CD4-positive, CD25-positive, alpha-beta regulatory T cell (primary cell): ENCODE data around the gene VSX1. TPM values are rescaled to one million over a fixed set of nuclear protein-coding genes. Genes with fewer than 3 reads are reported as not detected.

Experiments
- ATAC-seq, 2 donors: fragments of 150-1000 bp; cut with Tn5 transposase; one replicate each; pipeline ENCODE4 v1.10.0; 2021; ENCODE audit warnings: low read depth in 2 of 2, moderate number of reproducible peaks in 2 of 2, moderate library complexity in 1 of 2
- DNase-seq, 3 donors: peaks; one replicate each; pipeline versions ENCODE4 v3.0.0 to v3.0.0-alpha.2; 2012 to 2022; ENCODE audit warnings: mixed read lengths in 1 of 3
- H3K27ac ChIP-seq: one replicate; pipeline ENCODE4 v1.7.0; 2013; ENCODE audit warnings: mild to moderate bottlenecking, low read length; ENCODE audit not compliant: insufficient read depth, poor library complexity, severe bottlenecking
- H3K27me3 ChIP-seq: one replicate; pipeline ENCODE4 v1.7.0; 2013; ENCODE audit warnings: low read length; ENCODE audit not compliant: control insufficient read depth, insufficient read depth
- H3K36me3 ChIP-seq: one replicate; pipeline ENCODE4 v1.7.0; 2013; ENCODE audit warnings: mild to moderate bottlenecking, low read length, moderate library complexity; ENCODE audit not compliant: control insufficient read depth, insufficient read depth
- H3K4me1 ChIP-seq: 2 replicates; pipeline ENCODE4 v1.7.0; 2013; ENCODE audit warnings: mild to moderate bottlenecking, low read length; ENCODE audit not compliant: insufficient read depth, control insufficient read depth, poor library complexity, severe bottlenecking
- H3K4me3 ChIP-seq: one replicate; pipeline ENCODE4 v1.7.0; 2013; ENCODE audit warnings: low read depth, mild to moderate bottlenecking, low read length, moderate library complexity
- H3K9me3 ChIP-seq, 2 experiments: 1 replicate in 1 of 2; 2 replicates in 1 of 2; pipeline ENCODE4 v1.7.0; 2013; ENCODE audit warnings: low read length in 2 of 2, mild to moderate bottlenecking in 1 of 2, moderate library complexity in 1 of 2; ENCODE audit not compliant: control insufficient read depth in 2 of 2
- H3K27ac Mint-ChIP-seq, 3 donors: one replicate each; pipeline ENCODE4 v1.8.0; 2020 to 2022; ENCODE audit warnings: mild to moderate bottlenecking in 3 of 3, mixed read lengths in 3 of 3, moderate library complexity in 2 of 3
- H3K27me3 Mint-ChIP-seq: one replicate; pipeline ENCODE4 v1.8.0; 2022; ENCODE audit warnings: mild to moderate bottlenecking, mixed read lengths
- H3K36me3 Mint-ChIP-seq: one replicate; pipeline ENCODE4 v1.8.0; 2020; ENCODE audit warnings: mixed read lengths
- H3K4me1 Mint-ChIP-seq, 4 donors: one replicate each; pipeline ENCODE4 v1.8.0; 2020 to 2022; ENCODE audit warnings: mixed read lengths in 4 of 4, mild to moderate bottlenecking in 1 of 4
- H3K4me3 Mint-ChIP-seq, 4 donors: one replicate each; pipeline ENCODE4 v1.8.0; 2020 to 2022; ENCODE audit warnings: mild to moderate bottlenecking in 4 of 4, mixed read lengths in 4 of 4, moderate library complexity in 3 of 4
- H3K9me3 Mint-ChIP-seq, 7 donors: one replicate each; pipeline ENCODE4 v1.8.0; 2020 to 2022; ENCODE audit warnings: mixed read lengths in 7 of 7, mild to moderate bottlenecking in 3 of 7, moderate library complexity in 2 of 7
- polyA plus RNA-seq, 4 donors: library from polyadenylated mRNA; unstranded; fragments of 300-500 nt; fragmentation: Illumina TruSeq; gene quantifications; one replicate each; pipeline ENCODE4 v1.2.3, GENCODE V29; 2021
- total RNA-seq: library from RNA; stranded (reverse); gene quantifications from one replicate; pipeline ENCODE4 v1.2.3, GENCODE V29; 2022

VSX1 gene
- total and polyA plus RNA-seq, 5 donors from 2014 or later: not detected

GRCh38 chr20:25077610-25078169, 4.3 kb downstream of the VSX1 start:
- H3K4me1 ChIP-seq: peaks cover 23% of the 10 kb centered on the region
- Mint-ChIP-seq H3K36me3 (no peaks in the 10 kb centered on the region), H3K4me3 (no peak overlapping the region), H3K27me3 (peaks cover 66% of the 10 kb centered on the region), H3K27ac (no peak overlapping the region), H3K9me3 (peaks cover 0 to 5% (median 0%) of the 10 kb centered on the region in 7 donors), H3K4me1 (peaks cover 0 to 9% (median 5%) of the 10 kb centered on the region in 4 donors)
- ATAC-seq (no peak), DNase-seq (no peak)
- no peaks in the 10 kb centered on the region for H3K9me3 ChIP-seq
- peaks cover 58% of the 10 kb centered on the region for H3K27me3 ChIP-seq
- no peak overlapping the region for H3K27ac ChIP-seq
- no peaks in the 10 kb centered on the region for H3K36me3 ChIP-seq
- H3K4me3 ChIP-seq: no peak overlapping the region

GRCh38 chr20:25076731-25077609, 5.0 kb downstream of the VSX1 start:
- Mint-ChIP-seq H3K4me3 (peak overlapping the region in 1 of 4 donors; percentile 13), H3K27ac (no peak overlapping the region), H3K36me3 (no peaks in the 10 kb centered on the region), H3K9me3 (peaks cover 0 to 3% (median 0%) of the 10 kb centered on the region in 7 donors), H3K27me3 (peaks cover 68% of the 10 kb centered on the region), H3K4me1 (peaks cover 0 to 6% (median 3%) of the 10 kb centered on the region in 4 donors)
- no peaks in the 10 kb centered on the region for H3K36me3 ChIP-seq
- no peak overlapping the region for H3K27ac ChIP-seq
- H3K27me3 ChIP-seq: peaks cover 61% of the 10 kb centered on the region
- peak in 1 of 3 donors; percentile 49 for DNase-seq
- H3K4me3 ChIP-seq: no peak overlapping the region
- peaks cover 21% of the 10 kb centered on the region for H3K4me1 ChIP-seq
- no peak for ATAC-seq
- no peaks in the 10 kb centered on the region for H3K9me3 ChIP-seq

GRCh38 chr20:25076201-25076600, 5.7 kb downstream of the VSX1 start:
- Mint-ChIP-seq H3K9me3 (peaks cover 0 to 3% (median 0%) of the 10 kb centered on the region in 7 donors), H3K4me3 (no peak overlapping the region), H3K27me3 (peaks cover 75% of the 10 kb centered on the region), H3K4me1 (peaks cover 0 to 6% (median 3%) of the 10 kb centered on the region in 4 donors), H3K27ac (no peak overlapping the region), H3K36me3 (no peaks in the 10 kb centered on the region)
- Histone ChIP-seq H3K4me3 (no peak overlapping the region), H3K9me3 (no peaks in the 10 kb centered on the region), H3K27ac (no peak overlapping the region), H3K27me3 (peaks cover 69% of the 10 kb centered on the region), H3K4me1 (peaks cover 13% of the 10 kb centered on the region), H3K36me3 (no peaks in the 10 kb centered on the region)
- no peak for ATAC-seq
- no peak for DNase-seq

- Mint-ChIP-seq H3K4me3 (no peak overlapping the region), H3K4me1 (peaks cover 0 to 5% (median 1%) of the 10 kb centered on the region in 4 donors), H3K27ac (no peak overlapping the region), H3K27me3 (peaks cover 71% of the 10 kb centered on the region), H3K9me3 (no peaks in the 10 kb centered on the region), H3K36me3 (no peaks in the 10 kb centered on the region)
- Histone ChIP-seq H3K27ac (no peak overlapping the region), H3K9me3 (no peaks in the 10 kb centered on the region), H3K27me3 (peaks cover 49% of the 10 kb centered on the region), H3K36me3 (no peaks in the 10 kb centered on the region), H3K4me3 (no peak overlapping the region), H3K4me1 (peaks cover 9% of the 10 kb centered on the region)
- no peak for ATAC-seq
- DNase-seq: no peak
Observed at GRCh38 chr20:25073544-25073943, 8.4 kb downstream of the VSX1 start.

- Histone ChIP-seq H3K9me3 (no peaks in the 10 kb centered on the region), H3K4me3 (no peak overlapping the region), H3K4me1 (peaks cover 4% of the 10 kb centered on the region), H3K36me3 (no peaks in the 10 kb centered on the region), H3K27ac (no peak overlapping the region), H3K27me3 (peaks cover 43% of the 10 kb centered on the region)
- no peaks in the 10 kb centered on the region for H3K9me3 Mint-ChIP-seq
- H3K27ac Mint-ChIP-seq: no peak overlapping the region
- H3K27me3 Mint-ChIP-seq: peaks cover 68% of the 10 kb centered on the region
- H3K4me1 Mint-ChIP-seq: no peaks in the 10 kb centered on the region
- no peaks in the 10 kb centered on the region for H3K36me3 Mint-ChIP-seq
- no peak for ATAC-seq
- DNase-seq: no peak
- H3K4me3 Mint-ChIP-seq: no peak overlapping the region
Observed at GRCh38 chr20:25072226-25072811, 9.6 kb downstream of the VSX1 start.

- no peaks in the 10 kb centered on the region for H3K9me3 Mint-ChIP-seq
- Histone ChIP-seq H3K36me3 (no peaks in the 10 kb centered on the region), H3K4me3 (no peak overlapping the region), H3K9me3 (no peaks in the 10 kb centered on the region), H3K27ac (no peak overlapping the region), H3K27me3 (peaks cover 39% of the 10 kb centered on the region), H3K4me1 (no peaks in the 10 kb centered on the region)
- H3K4me1 Mint-ChIP-seq: no peaks in the 10 kb centered on the region
- no peak overlapping the region for H3K4me3 Mint-ChIP-seq
- no peaks in the 10 kb centered on the region for H3K36me3 Mint-ChIP-seq
- no peak for ATAC-seq
- no peak for DNase-seq
- peaks cover 63% of the 10 kb centered on the region for H3K27me3 Mint-ChIP-seq
- H3K27ac Mint-ChIP-seq: no peak overlapping the region
Observed at GRCh38 chr20:25071734-25072133, 10.2 kb downstream of the VSX1 start.

- H3K27me3 ChIP-seq: peaks cover 36% of the 10 kb centered on the region
- Mint-ChIP-seq H3K36me3 (no peaks in the 10 kb centered on the region), H3K4me3 (no peak overlapping the region), H3K4me1 (peaks cover 0 to under 1% (median 0%) of the 10 kb centered on the region in 4 donors), H3K27me3 (peaks cover 60% of the 10 kb centered on the region), H3K27ac (no peak overlapping the region), H3K9me3 (no peaks in the 10 kb centered on the region)
- peaks cover under 1% of the 10 kb centered on the region for H3K4me1 ChIP-seq
- H3K9me3 ChIP-seq: no peaks in the 10 kb centered on the region
- ATAC-seq (no peak), DNase-seq (no peak)
- no peak overlapping the region for H3K4me3 ChIP-seq
- H3K36me3 ChIP-seq: no peaks in the 10 kb centered on the region
- H3K27ac ChIP-seq: no peak overlapping the region
Observed at GRCh38 chr20:25070821-25071473, 11.0 kb downstream of the VSX1 start.
